ENCODE data around the gene FGF8.
"Not testable (repeated sequence)": the region's sequence is repeated elsewhere in the genome, so short reads cannot be mapped to it uniquely, and the experiment has no call there.

Gene FGF8

DNA sequence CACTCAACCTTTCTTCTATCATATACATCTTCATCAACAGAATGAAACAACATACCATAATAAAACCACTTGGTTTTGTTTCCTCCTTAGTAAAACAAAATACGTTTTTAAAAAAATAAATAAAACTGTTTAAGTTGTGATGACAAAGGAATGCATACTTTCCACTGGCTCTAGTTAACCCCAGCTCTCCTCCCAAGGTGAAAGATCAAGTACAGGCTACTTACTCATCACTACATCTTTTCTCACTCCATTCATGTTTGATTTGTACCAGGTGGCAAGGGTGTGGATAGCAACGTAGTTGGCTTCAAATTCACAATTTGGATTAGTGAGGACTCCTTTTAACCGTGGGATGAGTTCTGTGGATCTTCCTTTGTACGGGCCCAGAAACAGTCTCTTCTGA is 27.6 kb upstream of the FGF8 start:
- Histone ChIP-seq H3K36me3 (ENCODE audit: control insufficient read depth, low read depth, low read length) (peaks cover 88% of the 10 kb centered on the region), H3K4me3 (ENCODE audit: low read length) (no peak overlapping the region), H3K9me3 (ENCODE audit: control insufficient read depth, low read depth, low read length) (no peaks in the 10 kb centered on the region), H3K9ac (ENCODE audit: low read length) (no peak overlapping the region), H3K27ac (ENCODE audit: low read length) (no peak overlapping the region), H3K27me3 (ENCODE audit: control insufficient read depth, insufficient read depth, low read length) (no peaks in the 10 kb centered on the region), H3K4me1 (ENCODE audit: control insufficient read depth, low read depth, low read length) (no peaks in the 10 kb centered on the region)

DNA sequence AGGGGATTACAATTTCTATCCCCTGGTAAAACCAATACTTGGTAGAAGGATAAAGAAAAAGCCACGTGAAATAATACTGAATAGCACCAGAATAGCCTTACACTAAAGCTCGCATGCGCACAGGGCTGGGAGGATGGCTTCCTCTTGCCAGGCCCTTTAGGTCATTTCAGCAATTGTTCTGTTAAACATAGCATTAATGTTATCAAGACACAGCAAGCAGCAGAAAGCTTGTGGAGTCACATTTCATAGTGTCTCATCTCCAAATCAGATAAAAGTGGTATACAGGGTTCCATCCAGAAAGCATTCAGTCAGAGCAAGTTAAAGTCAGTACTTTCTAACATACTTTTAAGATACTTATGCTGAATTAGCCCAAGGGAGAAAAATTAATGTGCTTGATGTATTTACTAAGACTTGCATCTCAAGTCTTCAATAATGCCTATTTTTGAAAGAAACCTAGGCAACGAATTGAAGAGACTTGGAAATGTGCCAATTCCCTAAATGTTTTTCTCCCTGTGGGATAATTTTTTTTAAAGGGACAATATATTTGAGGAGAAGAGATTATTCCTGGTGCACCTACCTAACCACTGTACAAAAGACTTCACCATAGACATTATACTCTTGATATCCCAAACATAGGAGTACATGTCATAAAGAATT is 21.6 kb upstream of the FGF8 start:
- H3K27ac ChIP-seq (ENCODE audit: low read length): no peak overlapping the region

DNA sequence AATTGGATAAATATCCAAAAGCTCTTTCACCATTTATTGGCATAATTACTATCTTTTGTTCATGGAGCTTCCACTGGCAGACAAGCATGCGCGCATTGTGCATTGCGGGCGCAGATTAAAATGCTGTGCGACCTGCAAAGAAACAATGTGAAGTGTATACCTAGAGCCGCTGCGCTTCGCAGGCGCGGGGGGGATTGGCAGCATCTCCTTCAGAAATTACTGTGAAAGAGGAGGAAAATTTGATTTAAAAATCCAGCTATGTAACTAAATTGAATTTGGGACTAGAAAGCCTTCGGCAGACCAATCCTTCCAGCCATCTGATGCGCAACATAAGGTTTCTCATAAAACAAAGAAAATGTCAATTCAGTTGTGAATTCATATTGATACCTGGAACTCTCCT is 17.6 kb upstream of the FGF8 start:
- Histone ChIP-seq H3K27me3 (ENCODE audit: control insufficient read depth, insufficient read depth, low read length) (no peaks in the 10 kb centered on the region), H3K27ac (ENCODE audit: low read length) (no peak overlapping the region), H3K36me3 (ENCODE audit: control insufficient read depth, low read depth, low read length) (peaks cover 83% of the 10 kb centered on the region), H3K9ac (ENCODE audit: low read length) (no peak overlapping the region), H3K4me1 (ENCODE audit: control insufficient read depth, low read depth, low read length) (no peaks in the 10 kb centered on the region), H3K4me3 (ENCODE audit: low read length) (no peak overlapping the region), H3K9me3 (ENCODE audit: control insufficient read depth, low read depth, low read length) (no peaks in the 10 kb centered on the region)

More for the DNA sequence above, 21.6 kb upstream of the FGF8 start:
- H3K4me1 ChIP-seq (ENCODE audit: control insufficient read depth, low read depth, low read length): no peaks in the 10 kb centered on the region
- no peaks in the 10 kb centered on the region for H3K27me3 ChIP-seq (ENCODE audit: control insufficient read depth, insufficient read depth, low read length)
- H3K36me3 ChIP-seq (ENCODE audit: control insufficient read depth, low read depth, low read length): peaks cover 92% of the 10 kb centered on the region
- no peak overlapping the region for H3K4me3 ChIP-seq (ENCODE audit: low read length)
- no peaks in the 10 kb centered on the region for H3K9me3 ChIP-seq (ENCODE audit: control insufficient read depth, low read depth, low read length)
- no peak overlapping the region for H3K9ac ChIP-seq (ENCODE audit: low read length)

DNA sequence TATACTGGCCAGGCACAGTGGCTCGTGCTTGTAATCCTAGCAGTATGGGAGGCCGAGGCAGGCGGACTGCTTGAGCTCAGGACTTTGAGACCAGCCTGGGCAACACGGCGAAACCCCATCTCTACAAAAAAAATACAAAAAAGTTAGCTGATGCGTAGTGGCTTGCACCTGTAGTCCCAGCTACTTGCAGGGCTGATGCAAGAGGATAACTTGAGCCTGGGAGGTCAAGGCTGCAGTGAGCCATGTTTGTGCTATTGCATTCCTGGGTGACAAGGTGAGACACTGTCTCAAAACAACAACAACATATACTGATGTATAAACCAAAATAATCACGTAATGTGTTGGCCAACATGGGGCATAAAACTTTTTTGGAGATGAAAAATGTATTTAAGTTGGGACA is 13.8 kb upstream of the FGF8 start:
- H3K9me3 ChIP-seq (ENCODE audit: control insufficient read depth, low read depth, low read length): no peaks in the 10 kb centered on the region
- no peak overlapping the region for H3K27ac ChIP-seq (ENCODE audit: low read length)
- no peaks in the 10 kb centered on the region for H3K27me3 ChIP-seq (ENCODE audit: control insufficient read depth, insufficient read depth, low read length)
- H3K4me3 ChIP-seq (ENCODE audit: low read length): no peak overlapping the region
- H3K36me3 ChIP-seq (ENCODE audit: control insufficient read depth, low read depth, low read length): peaks cover 82% of the 10 kb centered on the region
- no peaks in the 10 kb centered on the region for H3K4me1 ChIP-seq (ENCODE audit: control insufficient read depth, low read depth, low read length)
- no peak overlapping the region for H3K9ac ChIP-seq (ENCODE audit: low read length)

DNA sequence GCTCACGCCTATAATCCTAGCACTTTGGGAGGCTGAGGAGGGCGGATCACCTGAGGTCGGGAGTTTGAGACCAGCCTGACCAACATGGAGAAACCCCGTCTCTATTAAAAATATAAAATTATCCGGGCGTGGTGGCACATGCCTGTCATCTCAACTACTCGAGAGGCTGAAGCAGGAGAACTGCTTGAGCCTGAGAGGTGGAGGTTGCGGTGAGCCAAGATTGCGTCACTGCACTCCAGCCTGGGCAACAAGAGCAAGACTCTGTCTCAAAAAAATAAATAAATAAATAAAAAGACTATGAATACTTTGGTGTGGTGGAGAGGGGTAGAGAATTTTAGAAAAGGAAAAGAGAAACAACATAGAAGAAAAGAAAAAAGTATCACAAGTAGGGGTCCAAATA is 13.3 kb upstream of the FGF8 start:
- H3K4me3 ChIP-seq (ENCODE audit: low read length); H3K4me1 ChIP-seq (ENCODE audit: control insufficient read depth, low read depth, low read length); H3K9ac ChIP-seq (ENCODE audit: low read length); H3K27me3 ChIP-seq (ENCODE audit: control insufficient read depth, insufficient read depth, low read length); H3K27ac ChIP-seq (ENCODE audit: low read length); H3K9me3 ChIP-seq (ENCODE audit: control insufficient read depth, low read depth, low read length): not testable (repeated sequence)
- peaks cover 82% of the 10 kb centered on the region for H3K36me3 ChIP-seq (ENCODE audit: control insufficient read depth, low read depth, low read length)

DNA sequence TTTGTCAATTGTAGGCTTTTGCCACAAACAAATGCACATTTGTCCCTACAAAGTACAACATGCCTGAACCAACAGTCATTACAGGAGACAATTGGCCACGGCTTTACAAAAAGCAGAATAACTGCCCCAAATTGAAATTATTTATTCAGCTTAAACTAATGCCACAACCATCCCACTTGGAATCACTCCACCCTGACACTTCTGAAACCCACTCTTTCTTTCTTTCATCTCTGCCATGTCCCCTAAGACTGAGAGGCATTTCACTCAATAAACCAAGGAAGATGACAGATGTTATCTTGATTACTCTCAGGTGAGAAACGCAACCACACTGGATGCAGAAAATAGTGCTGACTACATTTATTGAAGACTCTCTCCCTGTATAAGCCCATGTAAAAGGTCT is 9.9 kb upstream of the FGF8 start:
- Histone ChIP-seq H3K27ac (ENCODE audit: low read length) (no peak overlapping the region), H3K9me3 (ENCODE audit: control insufficient read depth, low read depth, low read length) (no peaks in the 10 kb centered on the region), H3K27me3 (ENCODE audit: control insufficient read depth, insufficient read depth, low read length) (peaks cover 2% of the 10 kb centered on the region), H3K4me3 (ENCODE audit: low read length) (no peak overlapping the region), H3K4me1 (ENCODE audit: control insufficient read depth, low read depth, low read length) (peaks cover 7% of the 10 kb centered on the region), H3K9ac (ENCODE audit: low read length) (no peak overlapping the region), H3K36me3 (ENCODE audit: control insufficient read depth, low read depth, low read length) (peaks cover 52% of the 10 kb centered on the region)

- no peak overlapping the region for H3K27ac ChIP-seq (ENCODE audit: low read length)
- peaks cover 14% of the 10 kb centered on the region for H3K27me3 ChIP-seq (ENCODE audit: control insufficient read depth, insufficient read depth, low read length)
- H3K4me1 ChIP-seq (ENCODE audit: control insufficient read depth, low read depth, low read length): peaks cover 15% of the 10 kb centered on the region
- peaks cover 41% of the 10 kb centered on the region for H3K36me3 ChIP-seq (ENCODE audit: control insufficient read depth, low read depth, low read length)
- H3K4me3 ChIP-seq (ENCODE audit: low read length): no peak overlapping the region
- H3K9ac ChIP-seq (ENCODE audit: low read length): no peak overlapping the region
- H3K9me3 ChIP-seq (ENCODE audit: control insufficient read depth, low read depth, low read length): no peaks in the 10 kb centered on the region
Observed at GRCh38 chr10:101784558-101784957, 8.6 kb upstream of the FGF8 start.

GRCh38 chr10:101783736-101784118 is 7.8 kb upstream of the FGF8 start:
- H3K36me3 ChIP-seq (ENCODE audit: control insufficient read depth, low read depth, low read length): peaks cover 38% of the 10 kb centered on the region
- peaks cover 23% of the 10 kb centered on the region for H3K27me3 ChIP-seq (ENCODE audit: control insufficient read depth, insufficient read depth, low read length)
- H3K9ac ChIP-seq (ENCODE audit: low read length): peak overlapping the region; percentile 87
- peak overlapping the region; percentile 85 for H3K4me3 ChIP-seq (ENCODE audit: low read length)
- H3K9me3 ChIP-seq (ENCODE audit: control insufficient read depth, low read depth, low read length): no peaks in the 10 kb centered on the region
- H3K4me1 ChIP-seq (ENCODE audit: control insufficient read depth, low read depth, low read length): peaks cover 15% of the 10 kb centered on the region
- H3K27ac ChIP-seq (ENCODE audit: low read length): peak overlapping the region; percentile 67

DNA sequence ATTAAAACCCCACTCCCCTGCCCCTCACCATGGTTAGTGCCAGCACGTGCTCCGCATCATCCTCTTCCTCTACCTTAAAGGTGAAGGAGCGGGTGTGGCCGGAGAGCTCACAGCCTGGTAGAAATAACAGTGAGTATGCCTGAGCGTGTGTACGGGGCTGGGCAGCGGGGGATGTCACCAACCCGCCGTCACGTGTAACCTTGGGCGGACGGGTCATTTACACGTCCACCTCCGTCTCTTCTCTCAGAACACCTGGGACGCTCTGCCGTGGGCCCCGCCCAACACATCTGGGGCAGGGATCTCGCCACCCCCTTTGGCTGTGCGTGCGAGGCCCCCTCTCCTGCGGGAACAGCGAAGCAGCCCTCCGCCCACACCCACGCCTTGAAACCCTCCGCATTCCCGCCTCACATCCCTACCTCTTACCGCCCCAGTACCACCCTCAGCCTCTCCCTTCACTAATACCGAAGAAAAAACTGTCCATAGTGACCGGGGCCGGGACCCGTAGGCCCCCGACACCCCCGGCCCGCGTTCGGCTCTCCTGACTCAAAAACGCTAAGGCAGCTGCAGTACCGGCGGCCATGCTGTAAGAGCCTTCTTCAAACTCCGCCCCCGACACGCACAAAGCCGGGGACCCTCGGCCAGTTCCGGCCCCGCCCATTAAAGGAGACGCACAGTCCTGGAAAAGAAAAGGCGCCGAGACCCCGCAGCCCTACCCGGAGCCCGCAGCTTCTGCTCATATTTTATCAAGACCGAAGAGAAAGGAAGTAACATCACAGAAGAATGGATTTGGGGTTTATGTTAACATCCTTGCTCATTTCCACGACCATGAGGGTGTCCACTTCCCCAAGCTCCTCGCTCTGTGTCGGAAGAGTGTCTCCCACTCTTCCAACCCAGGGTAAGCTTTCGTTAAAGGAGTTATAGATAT is 7.2 kb upstream of the FGF8 start, which contains the start of gene NPM3:
NPM3 (minus strand) TSS at position 636 of the 925 bp plus-strand sequence; CDS start at position 580, 56 bp downstream.
- H3K4me3 ChIP-seq (ENCODE audit: low read length): peak within 1 kb of the TSS; percentile 85
- H3K9me3 ChIP-seq (ENCODE audit: control insufficient read depth, low read depth, low read length): no peaks in the 10 kb centered on the region
- peaks cover 33% of the 10 kb centered on the region for H3K36me3 ChIP-seq (ENCODE audit: control insufficient read depth, low read depth, low read length)
- H3K9ac ChIP-seq (ENCODE audit: low read length): peak within 1 kb of the TSS; percentile 87
- peaks cover 19% of the 10 kb centered on the region for H3K4me1 ChIP-seq (ENCODE audit: control insufficient read depth, low read depth, low read length)
- peak within 1 kb of the TSS; percentile 85 for H3K27ac ChIP-seq (ENCODE audit: low read length)
- peaks cover 29% of the 10 kb centered on the region for H3K27me3 ChIP-seq (ENCODE audit: control insufficient read depth, insufficient read depth, low read length)

DNA sequence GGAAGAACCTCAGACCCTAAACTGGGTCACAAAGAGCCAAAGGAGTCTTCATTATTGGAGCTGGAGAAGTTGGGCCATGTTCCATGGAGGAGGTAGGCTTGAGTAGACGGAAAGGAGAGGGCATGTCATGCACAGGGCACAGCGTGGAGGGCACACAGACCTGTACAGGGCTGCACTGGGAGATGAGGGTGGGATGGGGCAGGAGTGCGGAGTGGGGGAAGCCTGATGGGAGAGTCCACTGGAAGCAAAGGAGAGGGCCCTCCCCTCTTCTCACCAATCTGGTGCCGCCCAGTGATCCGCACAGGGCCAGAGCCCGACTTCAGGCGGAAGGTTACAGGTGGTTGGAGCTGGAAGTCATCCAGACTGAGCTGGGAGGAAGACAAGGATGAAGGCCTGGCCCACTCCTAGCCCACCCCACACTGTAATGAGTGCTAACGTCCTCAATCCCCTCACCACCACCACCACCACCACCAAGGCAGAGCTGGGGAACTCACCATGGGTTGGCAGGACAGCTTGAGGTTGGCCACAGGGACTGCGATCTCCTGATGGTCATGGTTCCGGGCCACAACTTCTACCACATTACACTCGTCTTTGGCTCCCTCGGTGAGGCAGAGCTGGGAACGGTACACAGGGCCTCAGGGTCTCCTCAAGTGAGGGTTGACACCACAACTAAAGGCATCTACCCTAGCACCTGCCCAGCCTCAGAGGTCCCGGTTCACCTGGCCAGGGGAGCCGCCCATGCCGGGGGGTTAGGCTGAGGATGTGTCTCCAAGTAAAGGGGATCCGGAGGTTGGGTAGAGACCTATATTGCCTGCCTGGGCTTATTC is 6.3 kb upstream of the FGF8 start:
- H3K9ac ChIP-seq (ENCODE audit: low read length): peak overlapping the region; percentile 87
- peak overlapping the region; percentile 85 for H3K4me3 ChIP-seq (ENCODE audit: low read length)
- peaks cover 28% of the 10 kb centered on the region for H3K36me3 ChIP-seq (ENCODE audit: control insufficient read depth, low read depth, low read length)
- peaks cover 20% of the 10 kb centered on the region for H3K4me1 ChIP-seq (ENCODE audit: control insufficient read depth, low read depth, low read length)
- H3K27me3 ChIP-seq (ENCODE audit: control insufficient read depth, insufficient read depth, low read length): peaks cover 38% of the 10 kb centered on the region
- H3K9me3 ChIP-seq (ENCODE audit: control insufficient read depth, low read depth, low read length): no peaks in the 10 kb centered on the region
- no peak overlapping the region for H3K27ac ChIP-seq (ENCODE audit: low read length)

DNA sequence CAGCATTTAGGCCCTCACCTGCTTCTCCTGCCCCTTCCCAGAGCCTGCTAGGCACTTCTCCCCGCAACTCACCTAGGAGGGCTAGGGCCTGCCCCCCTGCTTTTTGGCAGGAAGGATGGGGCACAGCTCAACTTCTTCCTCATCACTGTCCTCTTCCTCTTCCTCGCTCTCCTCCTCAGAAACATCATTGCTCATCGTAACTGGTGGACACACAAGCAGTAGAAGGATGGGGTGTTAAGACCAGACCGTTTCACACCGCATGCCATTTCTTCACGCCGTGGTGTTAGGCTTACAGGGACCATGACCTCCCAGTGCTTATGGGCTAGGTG is 5.7 kb upstream of the FGF8 start:
- no peak overlapping the region for H3K27ac ChIP-seq (ENCODE audit: low read length)
- no peak overlapping the region for H3K9ac ChIP-seq (ENCODE audit: low read length)
- H3K27me3 ChIP-seq (ENCODE audit: control insufficient read depth, insufficient read depth, low read length): peaks cover 44% of the 10 kb centered on the region
- no peak overlapping the region for H3K4me3 ChIP-seq (ENCODE audit: low read length)
- H3K9me3 ChIP-seq (ENCODE audit: control insufficient read depth, low read depth, low read length): no peaks in the 10 kb centered on the region
- peaks cover 20% of the 10 kb centered on the region for H3K4me1 ChIP-seq (ENCODE audit: control insufficient read depth, low read depth, low read length)
- peaks cover 22% of the 10 kb centered on the region for H3K36me3 ChIP-seq (ENCODE audit: control insufficient read depth, low read depth, low read length)
